HepG2 (cell line): ENCODE measurements around the gene TMA7B. TPM values are rescaled to one million over a fixed set of nuclear protein-coding genes. Genes with fewer than 3 reads are reported as not detected.

Source experiments
- ATAC-seq: fragments of 200-7000 bp; cut with Tn5 transposase; 3 replicates; pipeline ENCODE4 v1.9.1; 2020; ENCODE audit warnings: mild to moderate bottlenecking, moderate library complexity
- BruUV-seq: library from RNA; stranded (reverse); fragments of 400-500 nt; replicated peaks from 2 replicates; lab custom pipeline; 2021; lab: Mats Ljungman, UMichigan
- CTCF ChIA-PET: fragments of 300-600 bp; formaldehyde crosslinking; extraction: SDS; loops from one replicate; lab custom pipeline; 2021; ENCODE audit warnings: low total read pairs, inconsistent platforms, low intra/inter-chr PET ratio; lab: Yijun Ruan, JAX
- POLR2A ChIA-PET: fragments of 350-600 bp; sonication (Branson Sonifier 250); formaldehyde crosslinking; loops from one replicate; lab custom pipeline; 2020; ENCODE audit warnings: antibody characterized with exemption, inconsistent platforms; lab: Yijun Ruan, JAX
- DNase-seq: peaks from one replicate; pipeline ENCODE4 v3.0.0-alpha.2; 2015; ENCODE audit warnings: low spot score
- FAIRE-seq: peaks from 3 replicates; lab custom pipeline; 2011; peaks lifted over from hg19 to GRCh38; lab: Jason Lieb, UNC
- H2AFZ ChIP-seq: one replicate; pipeline ENCODE4 v1.6.1; 2011; ENCODE audit warnings: low read length, inconsistent platforms
- H3K27ac ChIP-seq: fragments of 300-600 bp; 3 replicates; pipeline ENCODE4 v1.8.0; 2011; ENCODE audit warnings: mixed run types, mild to moderate bottlenecking, mixed read lengths, low read length, inconsistent platforms; ENCODE audit not compliant: insufficient read depth; ENCODE audit errors: extremely low read length
- H3K27me3 ChIP-seq, 2 experiments: fragments of 200-600 bp in 1 of 2; 2 replicates in 1 of 2; 3 replicates in 1 of 2; pipeline versions ENCODE4 v1.6.0 to v1.8.0; 2011; ENCODE audit warnings: low read length in 2 of 2, mild to moderate bottlenecking in 2 of 2, moderate library complexity in 2 of 2, inconsistent platforms in 1 of 2; ENCODE audit not compliant: insufficient read depth in 2 of 2, control insufficient read depth in 1 of 2
- H3K36me3 ChIP-seq, 2 experiments: fragments of 200-600 bp in 1 of 2; replicated peaks in 1 of 2; 2 replicates in 1 of 2; 3 replicates in 1 of 2; pipeline versions ENCODE4 v1.5.1 to v1.8.0; 2011; ENCODE audit warnings: low read length in 2 of 2, inconsistent platforms in 1 of 2; ENCODE audit not compliant: insufficient read depth in 2 of 2, control insufficient read depth in 1 of 2
- H3K4me1 ChIP-seq: 2 replicates; pipeline ENCODE4 v1.5.1; 2012; ENCODE audit warnings: low read length, inconsistent platforms; ENCODE audit not compliant: insufficient read depth
- H3K4me2 ChIP-seq: 2 replicates; pipeline ENCODE4 v1.6.0; 2011; ENCODE audit warnings: low read depth, low read length, inconsistent platforms
- H3K4me3 ChIP-seq, 3 experiments: fragments of 200-600 bp in 1 of 3; sonication (generic), shearing (Covaris generic) in 1 of 3; replicated peaks in 1 of 3; 2 replicates each; pipeline ENCODE4 v1.5.1; 2011 to 2016; ENCODE audit warnings: low read length in 3 of 3, inconsistent platforms in 2 of 3, low read depth in 2 of 3, mild to moderate bottlenecking in 2 of 3, control low read depth in 1 of 3, mixed read lengths in 1 of 3; ENCODE audit not compliant: insufficient read depth in 1 of 3
- H3K79me2 ChIP-seq: one replicate; pipeline ENCODE4 v1.6.1; 2011; ENCODE audit warnings: low read length, inconsistent platforms; ENCODE audit not compliant: insufficient read depth
- H3K9ac ChIP-seq: 2 replicates; pipeline ENCODE4 v1.6.0; 2011; ENCODE audit warnings: mild to moderate bottlenecking, low read depth, low read length, inconsistent platforms; ENCODE audit not compliant: insufficient read depth
- H3K9me3 ChIP-seq: 2 replicates; pipeline ENCODE4 v1.5.1; 2012; ENCODE audit warnings: mild to moderate bottlenecking, low read length
- H4K20me1 ChIP-seq: 2 replicates; pipeline ENCODE4 v1.6.0; 2011; ENCODE audit warnings: inconsistent platforms, mild to moderate bottlenecking, low read length, moderate library complexity; ENCODE audit not compliant: insufficient read depth
- AGO1 ChIP-seq: fragments of 200-400 bp; formaldehyde crosslinking; IDR thresholded peaks from 2 replicates; pipeline ENCODE4 v1.6.1; 2017; ENCODE audit warnings: mild to moderate bottlenecking, low read depth, low read length, moderate library complexity; ENCODE audit not compliant: poor library complexity, severe bottlenecking
- E2F1 ChIP-seq: sonication (generic); formaldehyde crosslinking; IDR thresholded peaks from 2 replicates; pipeline ENCODE4 v1.5.0; 2020; ENCODE audit warnings: missing genetic modification reagents
- GATAD1 ChIP-seq: IDR thresholded peaks from 2 replicates; pipeline ENCODE4 v1.6.1; 2016; ENCODE audit warnings: missing genetic modification reagents, missing compliant biosample characterization
- GATAD2A ChIP-seq: IDR thresholded peaks from 2 replicates; pipeline ENCODE4 v1.6.1; 2016
- HIC2 ChIP-seq: sonication (generic); formaldehyde crosslinking; IDR thresholded peaks from 2 replicates; pipeline ENCODE4 v1.9.0; 2022; ENCODE audit warnings: low read depth, missing genetic modification reagents
- NCOA1 ChIP-seq: sonication (generic); formaldehyde crosslinking; IDR thresholded peaks from 2 replicates; pipeline ENCODE4 v1.9.0; 2021; ENCODE audit warnings: missing genetic modification reagents
- PLSCR1 ChIP-seq: sonication (generic); formaldehyde crosslinking; IDR thresholded peaks from 2 replicates; pipeline ENCODE4 v1.5.0; 2020; ENCODE audit warnings: missing genetic modification reagents, mild to moderate bottlenecking, borderline replicate concordance
- RXRA ChIP-seq: sonication (generic); formaldehyde crosslinking; IDR thresholded peaks from 2 replicates; pipeline ENCODE4 v1.5.1; 2020; ENCODE audit warnings: missing genetic modification reagents
- SSRP1 ChIP-seq: IDR thresholded peaks from 2 replicates; pipeline ENCODE4 v1.6.1; 2016; ENCODE audit warnings: control low read depth
- ZBTB46 ChIP-seq: sonication (generic); formaldehyde crosslinking; IDR thresholded peaks from 2 replicates; pipeline ENCODE4 v1.4.0; 2020; ENCODE audit warnings: mild to moderate bottlenecking, missing genetic modification reagents, borderline replicate concordance
- ZIK1 ChIP-seq: sonication (generic); formaldehyde crosslinking; IDR thresholded peaks from 2 replicates; pipeline ENCODE4 v1.5.0; 2020; ENCODE audit warnings: mild to moderate bottlenecking, low read depth, missing genetic modification reagents, borderline replicate concordance
- ZNF33B ChIP-seq: sonication (generic); formaldehyde crosslinking; IDR thresholded peaks from 2 replicates; pipeline ENCODE4 v1.5.1; 2020; ENCODE audit warnings: mild to moderate bottlenecking, missing genetic modification reagents
- ZNF546 ChIP-seq: sonication (generic); formaldehyde crosslinking; conservative IDR thresholded peaks from 2 replicates; pipeline ENCODE4 v1.8.1; 2023; ENCODE audit warnings: mild to moderate bottlenecking, missing genetic modification reagents
- ZNF691 ChIP-seq: sonication (generic); formaldehyde crosslinking; IDR thresholded peaks from 2 replicates; pipeline ENCODE4 v1.4.0; 2020; ENCODE audit warnings: missing genetic modification reagents, low read depth, mild to moderate bottlenecking, borderline replicate concordance
- WGBS: methylation state at CpG from one replicate; pipeline ENCODE4 v1.1.6; 2017; ENCODE audit warnings: low lambda C conversion rate; 5-methylcytosine and 5-hydroxymethylcytosine counted together
- in situ Hi-C: cut with HindIII; loops from 2 replicates; pipeline ENCODE4 v1.10.0; 2017; ENCODE audit warnings: low pct_unique_long_range_greater_than_20kb; ENCODE audit not compliant: extremely low pct_ligation_motif_present
- intact Hi-C: fragments of 100-400 bp; cut with micrococcal nuclease; formaldehyde crosslinking; loops from one replicate; pipeline ENCODE4 v1.10.0; 2022; ENCODE audit not compliant: unreplicated experiment
- polyA plus RNA-seq, 8 experiments: library from polyadenylated mRNA; depleted of rRNA in 3 of 8; stranded (reverse) in 7 of 8; unstranded in 1 of 8; fragments of >200 nt; fragmentation: Illumina TruSeq in 4 of 8; extraction: Trizol in 4 of 8; gene quantifications; 2 replicates each; pipeline versions ENCODE4 v1.2.1 to v1.2.3, GENCODE V29; 2011 to 2016; ENCODE audit warnings: low read depth in 4 of 8, missing spikeins in 1 of 8, mixed read lengths in 1 of 8; ENCODE audit not compliant: insufficient read depth in 1 of 8
- total RNA-seq, 5 experiments: library from RNA; depleted of rRNA; stranded (reverse); fragments of >200 nt; fragmentation: Illumina TruSeq; extraction: Trizol; gene quantifications; 2 replicates each; pipeline ENCODE4 v1.2.3, GENCODE V29; 2016; ENCODE audit warnings: low read depth in 1 of 5

Gene TMA7B
- total and polyA plus RNA-seq, 2 of the 13 experiments (the other 11 are each of a cell fraction or from before 2014, with no cell fraction given), result not detected

GRCh38 chr22:40002935-40003715 is 42.9 kb downstream of the TMA7B start:
- Histone ChIP-seq H3K9ac (no peak overlapping the region), H3K4me3 (no peak overlapping the region), H3K4me1 (peaks cover 47% of the 10 kb centered on the region), H3K27me3 (peaks cover 3 to 38% of the 10 kb centered on the region in 2 experiments; a peak in 3 of 5 replicates), H3K79me2 (no peaks in the 10 kb centered on the region), H3K27ac (no peak overlapping the region), H3K36me3 (no peaks in the 10 kb centered on the region), H4K20me1 (no peaks in the 10 kb centered on the region), H3K9me3 (no peaks in the 10 kb centered on the region), H2AFZ (no peak overlapping the region), H3K4me2 (no peak overlapping the region)
- no peak for TF ChIP-seq SSRP1 (CRISPR knock-in tag)
- no peak for TF ChIP-seq E2F1 (CRISPR knock-in tag)
- TF ChIP-seq AGO1, result no peak
- no peak for TF ChIP-seq GATAD2A (CRISPR knock-in tag)
- TF ChIP-seq RXRA (CRISPR knock-in tag), result no peak
- TF ChIP-seq NCOA1, result no peak
- no peak for TF ChIP-seq ZNF691
- no peak for TF ChIP-seq ZIK1 (CRISPR knock-in tag)
- no peak for TF ChIP-seq ZNF546 (CRISPR knock-in tag)
- TF ChIP-seq PLSCR1, result no peak
- no peak for TF ChIP-seq ZBTB46 (CRISPR knock-in tag)
- no peak for TF ChIP-seq GATAD1 (CRISPR knock-in tag)
- no peak for TF ChIP-seq HIC2
- TF ChIP-seq ZNF33B (CRISPR knock-in tag), result no peak
- no TSS peak for BruUV-seq
- in situ Hi-C loops (no loop called here), intact Hi-C loops (no loop called here)
- FAIRE-seq, result no peak
- ChIA-PET POLR2A (no interaction called here), CTCF (no interaction called here)
- no peak for ATAC-seq
- no peak for DNase-seq
- 49% methylated on average over 4 of the region's 6 CpGs for WGBS
